NCI-H1092 treated with DMSO at 0.1 percent for 48 hours (cell line): ENCODE results near the gene AAMP.

Source experiments
- DNase-seq: peaks from one replicate; lab custom pipeline; 2025; lab: John Stamatoyannopoulos, UW

Gene AAMP

DNA sequence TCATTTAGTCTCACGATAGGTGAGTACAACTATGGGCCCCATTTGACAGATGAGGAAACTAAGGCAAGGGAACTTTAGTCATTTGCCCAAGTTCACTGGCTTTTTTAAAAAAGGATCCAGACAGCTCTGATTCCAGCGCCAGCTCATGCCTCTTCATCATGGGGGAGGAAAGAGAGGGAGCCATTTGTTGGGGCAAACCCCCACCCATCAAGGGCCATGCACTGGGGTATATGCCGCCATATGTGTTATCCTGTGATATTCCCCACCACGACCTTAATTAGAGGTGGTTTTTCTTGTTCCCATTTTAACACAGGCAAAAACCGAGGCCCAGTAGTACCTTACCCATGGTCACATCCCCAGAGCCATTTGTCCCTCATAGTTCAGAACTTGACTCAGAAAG is 9.8 kb downstream of the AAMP start:
- no peak for DNase-seq

DNA sequence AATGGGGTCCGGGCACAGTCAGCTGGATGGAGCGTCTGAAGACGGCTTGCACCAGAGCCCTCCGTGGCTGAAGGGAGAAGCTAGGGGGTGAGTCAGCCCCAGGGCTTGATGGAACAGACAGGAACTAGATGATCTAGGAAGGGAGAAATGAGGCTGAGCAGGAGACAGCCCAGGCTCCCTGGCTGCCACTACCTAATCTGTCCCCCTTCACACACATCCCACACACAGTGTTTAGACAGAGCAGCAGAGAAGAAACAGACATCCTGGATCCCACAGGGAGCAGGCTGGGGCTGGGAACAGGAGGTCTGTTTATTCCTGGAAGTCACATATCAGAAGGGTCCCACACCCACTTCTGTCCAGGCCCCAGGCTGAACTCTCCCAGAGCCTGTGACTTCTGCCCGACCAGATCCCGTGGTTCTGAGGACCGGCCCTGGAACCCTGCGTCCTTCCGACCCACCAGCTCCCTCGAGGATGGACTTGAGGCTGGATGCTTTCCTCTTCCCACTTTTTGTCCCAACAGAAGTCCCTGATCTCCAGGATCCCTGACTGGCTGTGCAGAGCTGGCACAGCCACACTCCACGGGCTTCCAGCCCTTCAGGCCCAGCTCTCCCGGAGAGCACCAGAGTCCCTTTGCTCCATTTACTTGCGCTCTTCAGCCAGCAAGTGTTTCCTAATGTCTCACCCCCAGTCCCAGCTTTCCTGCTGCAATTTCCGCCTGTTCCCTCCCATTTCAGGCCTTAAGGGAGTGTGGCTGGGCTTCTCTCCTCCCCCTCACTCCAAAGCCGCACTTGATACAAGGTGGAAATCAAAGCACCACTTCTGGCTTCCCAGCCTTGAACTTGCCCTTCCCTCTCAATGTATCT is 10.6 kb downstream of the AAMP start:
- no peak for DNase-seq

DNA sequence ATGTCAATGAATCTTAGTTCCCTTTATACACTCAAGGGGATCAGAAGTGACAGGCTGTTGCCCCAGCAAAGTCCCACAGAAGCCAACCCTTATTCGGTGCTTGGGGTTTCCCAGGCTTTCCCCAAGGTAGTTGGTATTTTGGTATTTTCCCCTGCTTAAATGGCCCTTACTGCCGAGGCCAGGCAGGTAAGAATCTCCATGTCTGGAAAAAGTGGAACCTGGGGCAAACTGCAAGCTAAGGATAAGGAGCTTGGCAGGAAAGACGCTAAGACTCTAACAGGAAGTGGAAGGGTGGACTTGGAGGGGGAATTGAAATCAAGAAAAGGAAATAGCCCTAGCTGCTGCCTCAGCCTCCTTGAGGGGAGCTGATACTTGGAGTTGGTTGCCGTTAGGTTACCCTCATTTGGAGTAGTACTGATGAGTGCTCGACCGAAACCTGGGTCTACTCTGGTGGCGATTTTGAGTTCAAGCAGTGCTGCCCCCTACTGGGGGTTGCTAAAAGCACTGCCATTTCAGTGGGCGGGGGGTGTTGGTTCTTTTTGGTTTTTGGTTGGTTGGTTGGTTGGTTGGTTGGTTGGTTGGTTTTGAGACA is 12.5 kb downstream of the AAMP start:
- no peak for DNase-seq

DNA sequence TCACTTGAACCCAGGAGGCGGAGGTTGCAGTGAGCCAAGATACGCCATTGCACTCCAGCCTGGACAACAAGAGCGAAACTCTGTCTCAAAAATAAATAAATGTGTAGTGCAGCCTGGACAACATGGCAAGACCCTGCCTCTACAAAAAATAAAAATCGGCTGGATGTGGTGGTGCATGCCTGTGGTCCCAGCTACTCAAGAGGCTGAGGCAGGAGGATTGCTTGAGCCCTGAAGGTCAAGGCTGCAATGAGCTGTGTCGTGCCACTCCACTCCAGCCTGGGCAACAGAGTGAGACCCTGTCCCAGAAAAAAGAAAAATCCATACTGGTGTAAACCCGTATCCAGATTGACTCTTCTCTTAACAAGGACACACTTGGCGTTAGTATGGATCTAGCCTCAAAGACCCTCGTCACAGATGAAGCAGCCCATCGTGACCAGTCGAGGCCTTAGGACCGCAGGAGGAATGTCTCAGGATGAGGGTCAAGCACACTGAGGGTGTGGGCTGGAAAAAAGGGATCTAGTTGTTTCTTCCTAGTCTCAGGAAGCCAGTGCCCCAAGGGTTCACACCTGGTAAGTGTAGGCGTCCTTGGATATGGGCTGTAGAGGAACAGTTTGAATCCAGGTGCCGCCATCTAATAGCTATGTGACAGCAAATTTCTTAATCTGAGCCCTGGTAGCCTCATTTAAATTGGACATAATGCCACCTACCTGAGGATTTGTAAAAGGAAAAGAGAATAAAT is 13.2 kb downstream of the AAMP start:
- no peak for DNase-seq

DNA sequence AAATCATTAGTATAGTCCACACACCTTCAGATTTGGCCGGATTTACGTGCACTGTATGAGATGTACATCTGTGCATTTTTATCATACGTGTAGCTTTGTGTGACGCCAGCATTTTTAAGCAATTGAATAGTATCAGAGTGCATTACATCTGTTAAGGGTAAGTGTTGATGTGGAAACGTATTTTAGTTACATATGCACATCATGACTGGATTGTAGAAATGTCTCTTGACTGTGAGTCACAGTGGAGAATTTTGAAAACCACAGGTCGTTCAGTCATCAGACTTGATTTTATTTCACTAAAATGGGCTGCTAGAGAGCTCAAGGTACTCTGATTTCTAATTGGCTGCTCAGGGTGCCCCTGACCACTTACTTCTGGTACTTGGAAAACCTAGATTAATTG is 14.5 kb downstream of the AAMP start:
- DNase-seq, result no peak

DNA sequence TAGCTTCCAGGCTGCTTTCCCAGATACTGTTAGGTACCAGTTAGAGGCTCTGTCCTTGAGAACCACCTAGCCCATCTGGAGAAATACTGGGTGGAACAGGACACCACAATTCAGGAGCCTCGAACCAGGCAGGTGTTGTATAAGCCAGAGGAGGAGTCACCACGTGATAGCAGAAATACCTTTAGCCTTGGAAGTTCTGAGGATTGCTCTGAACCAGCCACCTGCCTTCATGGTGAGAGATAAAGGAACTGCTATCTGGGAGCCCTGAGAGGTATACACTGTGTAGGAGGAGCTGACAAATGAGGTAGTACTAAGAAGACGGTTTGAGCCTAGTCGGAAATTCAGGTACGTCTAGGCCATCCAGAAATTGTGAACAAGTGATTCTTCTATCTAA is 16.7 kb downstream of the AAMP start:
- DNase-seq, result no peak

DNA sequence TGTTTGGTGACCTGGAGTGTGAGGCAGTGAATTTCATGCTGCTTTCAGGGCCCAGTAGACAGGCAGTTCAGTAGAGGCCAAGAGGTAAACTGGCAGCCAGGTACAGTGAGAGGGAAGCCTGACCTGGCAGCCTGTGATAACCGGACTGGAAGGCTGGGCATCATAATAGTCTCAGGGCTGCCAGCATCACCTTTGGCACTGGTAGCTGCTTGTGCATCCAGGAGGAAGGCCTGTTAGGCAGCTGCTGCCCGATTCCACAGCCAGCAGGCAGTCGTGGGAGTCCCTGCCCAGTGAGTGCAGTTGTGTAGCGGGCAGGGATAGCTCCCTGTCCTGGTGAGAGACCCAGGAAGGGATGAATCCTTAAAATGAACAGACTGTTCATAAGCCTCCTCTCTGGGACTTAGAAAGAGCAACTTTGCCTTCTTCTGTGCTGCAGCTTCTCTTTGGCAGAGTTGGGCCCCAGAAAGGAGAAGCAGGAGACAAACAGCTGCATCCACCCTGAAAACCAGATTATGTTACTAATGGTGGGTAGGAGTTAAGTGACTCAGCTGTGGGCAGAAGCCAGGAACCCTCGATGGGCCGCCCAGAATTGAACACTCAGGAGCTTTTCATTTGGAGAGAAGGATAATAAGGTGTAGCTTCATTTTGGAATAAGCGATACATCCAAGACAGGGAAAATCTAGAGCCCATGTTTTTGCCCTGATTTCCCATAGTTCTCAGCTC is 17.3 kb downstream of the AAMP start:
- DNase-seq, result no peak

DNA sequence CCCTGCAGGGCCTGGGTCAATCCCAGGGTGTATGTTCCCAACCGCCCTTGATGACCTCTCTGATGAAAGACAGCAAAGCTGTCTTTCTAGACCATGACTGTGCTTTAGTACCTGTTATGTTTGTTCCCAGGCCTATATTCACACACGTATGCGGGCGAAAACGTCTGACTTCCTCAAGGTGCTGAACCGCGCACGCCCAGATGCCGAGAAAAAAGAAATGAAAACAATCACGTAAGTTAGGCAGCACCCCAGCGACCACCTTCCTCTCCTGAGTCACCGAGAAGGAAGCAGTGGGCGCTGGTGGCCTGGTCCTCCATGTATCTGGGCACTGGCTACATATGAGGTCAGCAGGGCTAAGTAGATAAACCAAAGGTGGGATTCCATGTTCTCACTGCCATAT is 20.2 kb downstream of the AAMP start:
- DNase-seq, result no peak

DNA sequence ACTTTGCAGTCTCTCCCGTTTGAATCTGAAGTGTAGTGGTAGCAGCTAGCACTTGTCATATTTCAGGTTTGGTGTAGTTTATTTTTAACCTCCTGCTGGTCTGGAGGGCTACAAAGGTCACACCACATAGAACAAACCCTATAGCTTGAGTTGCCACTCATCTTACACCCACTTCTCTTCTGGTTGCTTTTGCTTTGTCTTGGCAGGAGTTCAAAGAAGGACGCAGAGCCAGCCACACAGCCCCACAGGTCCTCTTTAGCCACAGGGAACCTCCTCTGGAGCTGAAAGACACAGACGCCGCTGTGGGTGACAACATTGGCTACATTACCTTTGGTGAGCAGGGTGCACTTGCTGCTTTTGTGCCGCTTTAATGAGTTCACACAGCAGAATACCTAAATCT is 24.7 kb downstream of the AAMP start:
- DNase-seq, result peak; percentile 8

DNA sequence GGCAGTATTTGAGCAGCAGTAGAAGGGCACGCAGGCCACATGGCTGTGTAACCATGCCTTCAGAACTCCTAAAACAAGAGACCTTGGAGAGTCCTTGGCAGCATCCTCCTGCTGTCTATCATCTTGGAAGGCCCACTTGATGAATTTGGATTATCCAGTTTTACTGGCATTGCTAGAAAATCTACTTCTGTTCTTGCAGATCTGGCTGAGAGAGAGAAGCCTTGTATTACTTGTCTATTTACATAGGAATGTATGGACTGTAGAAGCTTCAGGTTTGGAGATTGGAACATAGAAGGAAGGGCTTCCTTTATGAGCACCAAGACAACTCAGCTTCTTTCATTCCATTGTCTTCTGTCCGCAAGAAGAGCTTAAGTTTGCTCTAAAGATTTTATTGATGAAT is 25.3 kb downstream of the AAMP start:
- no peak for DNase-seq

DNA sequence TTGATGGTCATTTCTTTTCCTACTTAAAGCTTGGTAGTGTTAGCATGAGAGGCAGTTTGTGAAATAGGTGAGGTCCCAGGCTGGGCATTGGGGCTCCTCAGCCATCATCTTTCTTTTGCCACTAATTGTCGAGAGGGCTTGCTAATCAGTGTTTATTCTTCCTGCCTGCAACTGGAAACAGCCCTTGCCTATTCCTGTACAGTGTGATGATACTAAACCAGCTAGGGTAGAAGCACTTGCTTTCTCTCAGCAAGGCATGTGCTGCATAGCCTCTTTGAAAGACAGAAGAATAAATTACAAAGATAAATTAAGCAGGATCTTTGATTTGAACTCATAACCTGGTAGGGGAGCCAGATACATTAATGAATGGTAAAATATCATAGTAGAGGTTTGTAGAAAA is 25.7 kb downstream of the AAMP start:
- DNase-seq, result no peak

DNA sequence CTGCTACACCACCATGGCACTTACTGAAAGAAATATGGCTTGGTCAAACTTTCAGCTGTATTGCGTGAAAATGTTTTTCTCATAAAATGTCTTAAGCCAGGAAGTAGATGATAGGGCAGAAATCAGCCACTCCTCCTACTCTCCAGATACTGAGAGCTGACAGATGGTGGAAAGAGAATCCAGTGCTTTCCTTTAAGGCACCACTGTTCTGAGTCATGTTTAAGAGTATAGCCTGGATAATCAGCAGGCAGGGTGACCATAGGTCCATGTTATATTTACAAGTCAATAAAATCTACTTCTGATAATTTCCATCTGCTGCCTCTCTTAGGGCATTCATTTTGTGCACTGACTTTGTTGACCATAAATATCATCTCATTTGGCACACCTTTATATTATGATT is 31.1 kb downstream of the AAMP start:
- DNase-seq, result no peak

DNA sequence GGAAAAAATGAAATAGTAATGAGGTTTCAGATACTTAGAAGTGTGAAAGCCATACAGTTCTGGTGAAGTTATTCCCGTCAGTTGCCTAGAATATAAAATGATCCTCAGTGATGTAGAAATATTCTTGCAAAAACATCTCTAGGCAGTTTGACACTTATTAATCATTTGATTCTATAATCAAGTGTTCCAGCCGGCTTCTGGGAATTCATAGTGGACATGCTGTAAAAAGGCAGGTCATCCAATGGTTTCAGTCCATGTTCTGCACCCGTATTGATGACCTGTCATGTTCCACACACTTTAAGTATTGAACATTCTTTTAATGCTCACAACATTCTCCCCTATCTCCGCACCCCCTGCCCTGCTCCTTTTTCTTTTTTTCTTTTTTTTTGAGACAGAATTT is 33.1 kb downstream of the AAMP start:
- no peak for DNase-seq

DNA sequence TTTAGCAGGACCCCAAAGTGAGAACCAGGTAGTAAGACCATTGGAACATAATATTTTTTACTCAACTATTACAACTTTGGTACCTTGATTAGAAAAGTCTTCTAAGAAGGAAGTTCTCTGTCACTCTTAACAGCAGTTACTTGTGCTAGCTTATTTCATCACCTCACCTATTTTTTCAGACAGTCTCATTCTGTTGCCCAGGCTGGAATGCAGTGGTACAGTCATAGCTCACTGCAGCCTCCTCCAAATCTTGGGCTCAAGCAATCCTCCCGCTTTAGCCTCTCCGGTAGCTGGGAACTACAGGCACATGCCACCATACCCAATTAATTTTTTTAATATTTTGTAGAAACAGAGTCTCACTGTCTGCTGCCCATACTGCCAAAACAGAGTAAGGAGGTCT is 34.9 kb downstream of the AAMP start:
- DNase-seq, result no peak

DNA sequence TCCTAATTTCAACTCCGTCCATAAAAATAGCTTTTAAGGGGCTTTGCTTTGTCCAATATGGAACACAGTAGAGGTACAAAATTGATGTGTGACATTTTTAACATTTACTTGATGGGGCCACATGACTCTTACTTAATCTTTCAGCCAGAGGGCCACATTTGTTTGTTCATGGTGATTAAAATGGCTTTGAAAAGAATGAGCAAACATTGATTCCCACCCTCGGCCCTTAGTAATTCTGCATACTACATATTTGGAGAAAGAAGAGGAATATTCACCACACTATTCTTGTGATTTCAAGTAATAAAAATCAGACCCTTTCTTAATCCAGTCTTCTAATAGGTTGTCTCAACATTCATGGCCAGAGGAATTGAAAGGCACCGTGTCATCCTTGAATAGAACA is 35.4 kb downstream of the AAMP start:
- DNase-seq, result no peak

DNA sequence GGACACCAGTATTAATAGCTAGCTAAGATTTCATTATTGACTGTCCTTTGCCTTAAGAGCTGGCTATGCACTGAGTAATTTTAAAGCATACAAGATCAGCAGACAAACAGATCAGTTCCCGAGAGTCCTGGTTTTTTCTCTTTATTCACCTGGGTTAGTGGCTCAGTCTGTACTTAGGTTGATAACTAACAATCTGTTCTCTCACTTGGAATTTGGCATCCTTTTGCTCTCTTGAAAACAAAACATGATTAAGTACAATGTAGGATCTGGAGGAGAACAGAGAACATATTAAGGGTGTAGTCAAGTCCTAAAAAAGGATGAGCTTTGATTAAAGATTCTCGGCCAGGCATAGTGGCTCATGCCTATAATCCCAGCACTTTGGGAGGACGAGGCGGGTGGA is 36.4 kb downstream of the AAMP start:
- no peak for DNase-seq

DNA sequence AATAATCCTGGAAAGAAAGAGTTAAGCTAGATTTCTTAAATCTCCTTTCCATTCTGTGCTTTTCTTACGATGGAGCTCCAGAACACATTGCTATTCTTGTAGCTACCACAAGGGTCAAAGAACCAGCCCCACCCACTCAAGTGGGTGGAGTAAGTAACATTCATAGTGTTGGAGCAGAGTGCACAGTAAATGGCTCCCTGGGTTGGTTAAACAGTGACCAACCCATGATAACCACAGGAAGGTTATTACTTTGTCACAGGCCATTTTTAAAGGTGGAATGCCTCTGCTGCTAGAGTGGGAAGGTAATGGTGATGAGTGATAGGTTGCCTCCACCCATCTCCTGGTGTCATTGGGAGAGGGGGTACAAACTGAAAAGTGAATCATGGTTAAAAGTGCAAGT is 39.1 kb downstream of the AAMP start:
- no peak for DNase-seq

DNA sequence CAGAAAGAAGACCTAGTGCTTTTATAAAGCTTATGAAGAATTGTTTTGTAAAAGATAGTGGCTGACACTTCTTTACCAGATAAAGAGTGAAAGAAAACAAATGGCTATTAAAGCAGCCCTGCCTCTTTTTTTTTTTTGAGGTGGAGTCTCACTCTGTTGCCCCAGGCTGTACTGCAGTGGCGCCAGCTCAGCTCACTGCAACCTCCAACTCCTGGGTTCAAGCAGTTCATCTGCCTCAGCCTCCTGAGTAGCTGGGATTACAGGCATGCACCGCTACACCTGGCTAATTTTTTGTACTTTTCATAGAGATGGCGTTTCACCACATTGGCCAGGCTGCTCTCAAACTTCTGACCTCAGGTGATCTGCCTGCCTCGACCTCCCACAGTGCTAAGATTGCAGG is 40.1 kb downstream of the AAMP start:
- no peak for DNase-seq

DNA sequence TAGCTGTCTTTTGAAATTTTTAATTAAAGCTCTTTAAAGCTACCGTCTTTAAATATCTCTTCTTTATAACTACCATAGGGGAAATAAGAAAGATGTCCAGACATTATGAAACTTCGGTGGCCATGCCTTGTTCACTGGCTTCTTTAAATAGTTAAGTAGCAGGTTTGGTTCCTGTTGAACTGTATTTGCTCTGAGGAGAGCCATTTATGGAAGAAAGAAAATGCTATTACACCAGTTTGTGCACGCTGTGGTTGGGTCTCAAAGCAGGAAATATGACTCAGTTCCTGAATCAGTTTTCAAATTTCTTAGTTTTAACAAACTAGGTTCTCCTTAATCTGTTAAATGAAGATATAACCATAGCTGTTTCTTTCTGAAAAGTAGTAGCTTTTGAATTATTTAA is 40.7 kb downstream of the AAMP start:
- DNase-seq, result no peak

DNA sequence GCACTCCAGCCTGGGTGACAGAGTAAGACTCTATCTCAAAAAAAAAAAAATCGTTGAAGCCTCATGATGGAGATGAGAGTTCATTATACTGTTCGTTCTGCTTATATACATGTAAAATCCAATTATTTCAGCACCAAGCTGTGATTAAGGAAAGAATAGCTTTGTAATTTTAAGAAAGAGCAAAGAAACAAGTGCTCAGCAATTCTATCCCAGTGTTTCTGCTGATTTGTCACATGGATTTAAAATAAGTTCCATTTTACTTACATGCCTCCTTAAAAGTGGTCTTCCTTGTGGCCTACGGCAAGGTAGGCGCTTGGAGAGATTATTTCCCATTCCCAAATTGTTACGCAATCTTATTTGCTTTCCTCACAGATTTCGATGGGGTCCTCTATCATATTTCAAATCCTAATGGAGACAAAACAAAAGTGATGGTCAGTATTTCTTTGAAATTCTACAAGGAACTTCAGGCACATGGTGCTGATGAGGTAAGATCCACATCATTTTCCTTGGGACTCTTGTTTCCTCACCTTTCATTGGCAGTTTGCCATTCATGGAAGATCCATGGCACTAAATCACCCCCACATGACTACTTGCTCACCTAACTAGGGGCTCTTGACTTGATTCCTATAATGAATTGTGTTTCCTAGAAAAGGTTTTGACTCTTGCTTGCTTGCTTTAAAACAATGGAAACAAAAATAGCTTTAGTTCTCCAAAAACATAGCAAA is 41.4 kb downstream of the AAMP start:
- DNase-seq, result no peak

DNA sequence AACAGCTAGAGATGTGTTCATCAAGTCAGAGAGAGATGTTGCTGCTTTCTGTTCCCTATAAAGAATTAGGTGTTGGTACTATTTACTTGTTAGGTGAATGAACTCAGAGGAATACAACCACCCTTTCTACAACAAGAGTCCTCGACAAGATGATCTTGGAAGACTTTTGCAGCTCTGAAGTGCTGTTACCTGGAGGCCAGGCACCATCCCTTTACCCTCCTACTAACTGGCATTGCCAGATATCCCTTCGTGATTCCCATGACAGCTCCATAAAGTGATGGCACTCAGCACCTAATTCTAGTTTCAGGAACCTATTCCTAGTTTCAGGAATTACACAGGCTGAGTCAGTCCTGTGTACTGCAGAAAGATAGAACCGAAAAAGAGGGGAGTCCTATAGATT is 43.0 kb downstream of the AAMP start:
- no peak for DNase-seq

DNA sequence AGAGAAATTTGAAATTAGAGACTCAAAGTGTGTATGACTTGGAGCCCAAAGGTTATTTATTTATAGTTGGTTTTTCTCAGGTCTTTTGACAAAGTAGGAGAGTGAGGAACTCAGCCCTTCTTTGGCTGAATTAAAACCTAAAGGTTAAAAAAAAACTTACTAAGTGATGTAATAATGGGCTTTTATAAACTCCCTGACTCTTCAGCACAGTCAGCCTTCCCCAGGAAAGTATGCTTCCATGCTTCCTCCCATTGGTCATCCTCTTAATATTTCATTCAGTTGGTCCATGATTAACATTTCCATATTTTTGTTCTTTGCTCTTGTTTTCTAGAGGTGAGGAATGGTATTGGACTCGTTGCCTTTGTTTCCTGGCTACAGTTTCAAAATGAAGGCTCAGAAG is 45.8 kb downstream of the AAMP start:
- no peak for DNase-seq
